Stimulated activated CD8-positive, alpha-beta memory T cell treated with anti-CD3 and anti-CD28 coated beads, Interleukin-7, amount 100 ng/mL, for 48 hours (primary cell): ENCODE results near the gene PIK3C2A.

ENCODE experiments used
- DNase-seq, 2 donors: peaks; one replicate each; pipeline ENCODE4 v3.0.0-alpha.2; 2020; ENCODE audit warnings: low read depth in 1 of 2; ENCODE audit errors: extremely low read depth in 1 of 2

The PIK3C2A gene

DNA sequence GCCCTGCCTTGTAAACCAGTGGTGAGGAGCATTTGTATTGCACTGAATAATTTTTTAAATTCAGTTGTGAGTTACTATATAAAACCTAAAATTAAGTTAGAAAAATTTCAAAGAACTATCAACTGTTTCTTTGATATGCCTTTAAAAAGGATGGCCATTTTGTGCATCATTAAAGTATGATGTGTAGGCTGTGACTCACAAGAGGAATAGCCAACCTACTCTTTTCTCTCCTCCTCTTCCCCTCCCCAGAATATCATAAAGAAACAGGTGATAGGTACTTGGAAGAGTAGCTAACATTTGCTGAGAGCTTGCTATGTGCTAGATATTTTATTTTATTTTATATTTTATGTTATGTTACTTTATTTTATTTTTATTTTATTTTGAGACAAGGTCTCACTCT lies 10.6 kb upstream of the PIK3C2A start:
- no peak for DNase-seq

GRCh38 chr11:17217401-17217800 lies 9.6 kb upstream of the PIK3C2A start:
- DNase-seq: no peak

DNA sequence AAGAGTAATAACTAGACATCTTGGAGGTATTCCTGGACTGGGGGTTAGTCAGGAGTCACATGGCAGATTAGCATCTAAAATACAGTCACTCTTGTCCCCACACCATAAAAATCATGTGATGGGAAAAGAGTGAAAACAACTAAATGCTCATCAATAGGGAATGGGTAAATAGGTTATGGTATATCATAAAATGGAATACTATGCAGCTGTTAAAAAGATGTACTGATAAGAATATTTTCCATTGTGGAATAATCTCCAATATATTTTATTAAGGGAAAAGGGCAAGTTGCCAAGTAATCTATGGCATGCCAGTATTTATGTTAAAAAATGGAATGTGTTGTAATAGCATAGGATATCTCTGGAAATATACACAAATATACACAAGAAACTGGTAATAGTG lies 6.6 kb upstream of the PIK3C2A start:
- no peak for DNase-seq

DNA sequence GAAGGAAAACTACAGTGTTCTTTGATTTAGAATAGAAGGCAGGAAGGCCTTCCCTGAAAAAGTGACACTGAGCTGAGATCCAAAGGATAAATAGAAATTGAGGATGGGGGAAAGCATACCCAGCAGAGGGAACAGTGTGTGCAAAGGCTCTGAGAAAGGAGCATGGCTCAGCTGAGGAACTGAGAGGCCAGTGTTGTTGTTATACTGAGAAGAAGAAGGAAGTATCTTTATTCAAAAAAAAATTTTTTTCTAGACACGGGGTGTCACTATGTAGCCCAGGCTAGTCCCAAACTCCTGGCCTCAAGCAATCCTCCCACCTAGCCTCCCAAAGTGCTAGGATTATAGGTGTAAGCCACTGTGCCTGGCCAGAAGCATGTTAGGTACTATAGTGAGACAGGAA lies 3.5 kb upstream of the PIK3C2A start:
- DNase-seq: no peak

- DNase-seq: no peak
Observed at GRCh38 chr11:17209939-17210245, 2.1 kb upstream of the PIK3C2A start.

DNA sequence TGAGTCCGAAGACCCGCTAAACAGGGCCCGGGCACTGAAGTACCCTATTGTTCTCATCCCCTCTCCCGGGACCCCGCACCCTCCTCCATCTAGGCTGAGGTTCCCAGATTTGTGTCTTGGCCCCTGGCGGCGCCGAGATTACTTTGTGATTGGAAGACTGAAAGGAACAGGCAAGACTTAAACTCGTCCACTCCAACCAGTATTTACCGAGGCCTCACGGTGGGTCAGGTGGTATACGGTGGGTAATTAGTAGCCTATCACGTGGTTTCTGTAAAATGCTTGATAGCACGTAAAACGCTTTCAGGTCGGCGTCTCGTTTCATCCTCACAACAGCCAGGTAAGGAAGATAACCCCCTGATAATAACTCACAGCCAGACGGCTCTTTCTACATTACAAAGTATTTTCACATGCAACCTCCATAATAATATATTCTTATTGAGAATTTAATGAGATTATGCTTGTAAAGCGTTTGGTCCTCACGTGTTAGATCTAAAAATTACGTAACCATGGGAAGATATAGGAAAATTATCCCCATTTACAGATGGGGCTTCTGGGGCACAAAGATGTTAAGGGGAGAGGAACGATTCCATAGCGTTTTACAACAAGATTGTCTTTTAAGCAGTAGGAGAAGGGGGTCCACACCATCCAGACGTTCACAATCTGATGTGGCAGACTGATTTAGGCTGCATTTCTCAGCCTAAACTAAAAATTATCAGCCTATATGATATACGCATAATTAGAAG lies 642 bp upstream of the PIK3C2A start:
- DNase-seq: no peak

GRCh38 chr11:17206463-17206862 lies 1.3 kb downstream of the PIK3C2A start:
- DNase-seq: no peak

GRCh38 chr11:17197431-17197898 lies 10.3 kb downstream of the PIK3C2A start:
- DNase-seq: no peak

DNA sequence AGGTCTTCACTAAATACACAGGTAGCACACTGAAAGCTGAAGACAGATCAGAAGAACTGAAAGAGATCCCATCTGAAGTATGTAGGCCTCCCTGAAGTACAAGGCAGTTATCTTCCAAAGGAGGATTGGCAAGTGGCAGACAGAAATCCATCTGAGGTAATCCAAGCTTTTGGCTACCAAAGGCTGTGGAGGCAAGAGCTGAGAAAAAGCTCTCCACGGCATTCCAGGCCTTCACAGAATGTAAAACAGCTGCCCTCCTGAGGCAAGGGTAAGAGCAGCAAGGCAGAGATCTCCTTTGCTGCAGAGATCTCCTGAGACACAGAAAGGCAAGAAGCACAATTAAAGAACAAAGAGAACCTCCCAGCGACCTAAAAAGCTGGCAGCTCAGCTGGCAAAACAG lies 19.1 kb downstream of the PIK3C2A start:
- DNase-seq: no peak

DNA sequence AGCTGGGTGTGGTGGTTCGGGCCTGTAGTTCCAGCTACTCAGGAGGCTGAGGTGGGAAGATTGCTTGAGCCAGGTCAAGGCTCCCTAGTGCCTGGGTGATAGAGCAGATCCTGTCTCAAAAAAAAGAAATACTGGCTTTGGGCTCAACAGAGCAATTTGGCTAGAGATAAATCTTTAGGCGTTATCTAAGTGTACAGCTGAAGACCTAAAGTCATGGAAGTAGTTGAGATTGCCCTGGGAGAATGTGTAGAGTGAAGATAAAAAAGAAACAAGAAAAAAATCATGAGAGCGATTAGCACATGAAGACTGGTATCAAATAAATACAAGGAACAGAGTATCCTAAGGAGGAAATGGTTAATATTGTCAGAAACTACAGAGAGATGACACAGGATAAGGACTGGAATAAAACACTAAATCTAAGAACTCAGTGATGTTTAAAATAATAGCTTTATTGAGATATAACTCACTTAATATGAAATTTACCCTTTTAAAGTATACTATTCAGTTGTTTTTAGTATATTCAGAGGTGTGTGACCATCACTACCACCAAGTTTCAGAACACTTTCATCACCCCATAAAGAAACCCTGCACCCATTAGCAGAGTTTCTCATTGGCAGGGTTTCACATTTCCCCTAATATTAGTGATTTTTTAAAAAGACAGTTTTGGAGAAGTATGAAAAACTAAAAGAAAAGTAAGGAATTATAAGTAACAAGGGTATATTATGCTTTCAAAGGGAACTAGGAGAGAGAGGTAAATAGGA lies 20.7 kb downstream of the PIK3C2A start:
- DNase-seq: no peak

GRCh38 chr11:17185938-17186337 lies 21.8 kb downstream of the PIK3C2A start:
- DNase-seq: no peak

GRCh38 chr11:17184882-17185587 lies 22.8 kb downstream of the PIK3C2A start:
- no peak for DNase-seq

GRCh38 chr11:17183836-17184235 lies 23.9 kb downstream of the PIK3C2A start:
- DNase-seq: no peak

DNA sequence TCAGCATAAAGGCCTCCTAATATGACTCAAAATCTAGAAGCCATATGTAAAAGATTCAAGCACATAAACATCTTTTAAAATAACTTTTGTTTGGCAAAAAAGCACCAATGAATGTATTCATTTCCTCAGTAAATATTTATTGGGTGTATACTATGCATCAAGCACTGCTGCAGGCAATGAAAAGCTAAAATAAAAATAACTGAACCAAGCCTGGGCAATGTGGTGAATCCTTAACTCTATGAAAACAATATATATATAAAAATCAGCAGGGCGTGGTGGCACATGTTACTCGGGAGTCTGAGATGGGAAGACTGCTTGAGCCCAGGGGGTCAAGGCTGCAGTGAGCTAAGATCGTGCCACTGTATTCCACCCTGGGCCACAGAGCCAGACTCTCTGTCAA lies 27.8 kb downstream of the PIK3C2A start:
- DNase-seq: no peak

DNA sequence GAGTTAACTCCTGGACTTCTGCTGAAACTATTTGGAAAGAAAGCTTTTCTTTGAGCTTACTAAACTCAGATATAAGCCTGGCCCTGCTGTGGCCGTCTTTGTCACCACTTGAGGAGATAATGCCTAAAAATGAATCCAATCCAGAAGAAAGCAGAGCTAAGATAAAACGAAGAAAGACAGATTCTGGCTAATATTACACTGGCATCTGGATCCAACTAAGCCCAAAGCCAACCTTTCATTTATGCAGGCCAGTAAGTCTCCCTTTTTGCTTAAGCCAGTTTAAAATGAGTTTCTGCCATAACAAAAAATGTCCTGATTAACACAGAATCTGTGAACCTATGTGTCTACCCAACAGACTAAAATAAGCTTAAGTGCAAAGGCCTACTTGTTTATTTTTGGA lies 34.5 kb downstream of the PIK3C2A start:
- no peak for DNase-seq

- DNase-seq: no peak
Observed at GRCh38 chr11:17171916-17172315, 35.9 kb downstream of the PIK3C2A start.

GRCh38 chr11:17171343-17171742 lies 36.4 kb downstream of the PIK3C2A start:
- no peak for DNase-seq

- no peak for DNase-seq
Observed at GRCh38 chr11:17169876-17170275, 37.9 kb downstream of the PIK3C2A start.

GRCh38 chr11:17165247-17165890 lies 42.4 kb downstream of the PIK3C2A start:
- no peak for DNase-seq

DNA sequence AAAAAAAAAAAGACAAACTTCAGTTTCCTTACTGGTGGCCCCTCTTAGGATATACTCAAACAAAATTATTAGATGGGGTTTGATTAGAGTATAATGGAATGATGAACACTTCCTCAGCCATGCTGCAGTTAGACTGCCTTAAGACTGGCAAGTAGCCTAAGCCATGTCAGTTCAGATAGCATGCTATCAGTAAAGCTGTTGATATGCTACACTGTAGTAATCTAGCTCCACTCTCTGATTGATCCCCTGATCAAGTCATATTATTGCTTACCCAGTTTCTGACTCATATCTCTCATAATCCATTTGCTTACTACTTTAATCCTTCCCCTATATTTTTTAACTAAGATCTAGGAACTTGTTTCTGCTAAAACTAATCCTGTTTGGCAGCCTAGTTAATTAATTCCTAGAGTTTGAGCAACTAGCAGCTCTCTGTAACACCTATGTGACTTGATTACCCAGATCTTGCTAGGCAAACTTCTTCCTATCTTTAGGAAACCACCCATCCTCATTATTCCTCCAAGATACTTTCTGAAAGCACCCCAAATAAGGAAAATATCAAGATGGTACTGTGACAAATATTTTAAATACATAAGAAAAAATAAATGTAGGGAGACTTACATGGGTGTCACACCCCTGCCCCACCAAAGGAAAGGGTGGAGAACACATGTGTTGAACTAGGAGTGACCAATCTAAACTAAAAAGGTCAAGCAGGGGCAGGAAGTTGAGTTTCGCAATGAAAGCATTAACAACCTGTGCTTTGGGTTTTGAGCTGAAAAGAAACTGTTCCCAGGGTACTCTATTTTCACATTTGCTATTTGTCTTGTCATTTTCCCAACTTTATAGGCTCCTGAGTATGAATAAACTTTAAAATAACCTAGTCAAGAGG lies 43.2 kb downstream of the PIK3C2A start:
- DNase-seq: no peak
